OCI-LY1 (cell line): ENCODE data around the gene LEF1.

Experiments
- H2AFZ ChIP-seq: fragments of 200-600 bp; sonication (generic), shearing (Covaris generic); 2 replicates; pipeline ENCODE4 v1.6.0; 2014; ENCODE audit warnings: antibody characterized with exemption, mild to moderate bottlenecking, low read length
- H3F3A ChIP-seq: fragments of 200-600 bp; sonication (generic), shearing (Covaris generic); 2 replicates; pipeline ENCODE4 v1.6.0; 2014; ENCODE audit warnings: mild to moderate bottlenecking, antibody characterized with exemption, low read length, moderate library complexity; ENCODE audit not compliant: insufficient read depth
- H3K27ac ChIP-seq: fragments of 200-600 bp; sonication (generic); 2 replicates; pipeline ENCODE4 v1.5.1; 2014; ENCODE audit warnings: low read length, mixed run types, mild to moderate bottlenecking, low read depth; ENCODE audit not compliant: poor library complexity, severe bottlenecking
- H3K27me3 ChIP-seq: fragments of 200-600 bp; sonication (generic); 2 replicates; pipeline ENCODE4 v1.6.0; 2014; ENCODE audit warnings: antibody characterized with exemption, mild to moderate bottlenecking, low read length, moderate library complexity; ENCODE audit not compliant: insufficient read depth
- H3K36me3 ChIP-seq: fragments of 200-600 bp; sonication (generic); 2 replicates; pipeline ENCODE4 v1.6.1; 2014; ENCODE audit warnings: mild to moderate bottlenecking, antibody characterized with exemption, low read length, moderate library complexity, mixed read lengths; ENCODE audit not compliant: insufficient read depth
- H3K4me1 ChIP-seq: fragments of 200-600 bp; sonication (generic); 2 replicates; pipeline ENCODE4 v1.5.1; 2014; ENCODE audit warnings: mild to moderate bottlenecking, low read length, moderate library complexity; ENCODE audit not compliant: insufficient read depth, severe bottlenecking
- H3K4me2 ChIP-seq: fragments of 200-600 bp; sonication (generic), shearing (Covaris generic); 2 replicates; pipeline ENCODE4 v1.6.1; 2014; ENCODE audit warnings: low read length
- H3K4me3 ChIP-seq: fragments of 200-600 bp; sonication (generic); 2 replicates; pipeline ENCODE4 v1.5.1; 2014; ENCODE audit warnings: low read length, low read depth, mild to moderate bottlenecking, mixed read lengths; ENCODE audit not compliant: poor library complexity, severe bottlenecking
- H3K79me2 ChIP-seq: fragments of 200-600 bp; shearing (Covaris generic); 2 replicates; pipeline ENCODE4 v1.6.1; 2016; ENCODE audit warnings: mixed run types, low read length, mixed read lengths; ENCODE audit not compliant: insufficient read depth
- H3K9ac ChIP-seq: fragments of 200-600 bp; sonication (generic), shearing (Covaris generic); 2 replicates; pipeline ENCODE4 v1.6.1; 2014; ENCODE audit warnings: mild to moderate bottlenecking, low read length, mixed read lengths
- H3K9me2 ChIP-seq: fragments of 200-600 bp; sonication (generic), shearing (Covaris generic); 2 replicates; pipeline ENCODE4 v1.6.1; 2014; ENCODE audit warnings: low read depth, mild to moderate bottlenecking, low read length, mixed read lengths
- H3K9me3 ChIP-seq: fragments of 200-600 bp; shearing (Covaris generic); 2 replicates; pipeline ENCODE4 v1.6.1; 2014; ENCODE audit warnings: low read length, mixed read lengths
- H4K20me1 ChIP-seq: fragments of 200-600 bp; sonication (generic), shearing (Covaris generic); 2 replicates; pipeline ENCODE4 v1.6.0; 2016; ENCODE audit warnings: mild to moderate bottlenecking, low read length; ENCODE audit not compliant: insufficient read depth
- EZH2 ChIP-seq: fragments of 200-600 bp; sonication (generic), shearing (Covaris generic); IDR thresholded peaks from 2 replicates; pipeline ENCODE4 v1.8.0; 2017; ENCODE audit warnings: borderline replicate concordance, mixed run types, mild to moderate bottlenecking, antibody characterized with exemption, low read length, moderate library complexity, mixed read lengths
- TF ChIP-seq, protein P1 (sequence below): fragments of 200-600 bp; sonication (generic), shearing (Covaris generic); IDR thresholded peaks from 2 replicates; pipeline ENCODE4 v1.5.1; 2017; ENCODE audit warnings: mild to moderate bottlenecking, antibody characterized with exemption, low read length, moderate library complexity, mixed read lengths

Gene LEF1

DNA sequence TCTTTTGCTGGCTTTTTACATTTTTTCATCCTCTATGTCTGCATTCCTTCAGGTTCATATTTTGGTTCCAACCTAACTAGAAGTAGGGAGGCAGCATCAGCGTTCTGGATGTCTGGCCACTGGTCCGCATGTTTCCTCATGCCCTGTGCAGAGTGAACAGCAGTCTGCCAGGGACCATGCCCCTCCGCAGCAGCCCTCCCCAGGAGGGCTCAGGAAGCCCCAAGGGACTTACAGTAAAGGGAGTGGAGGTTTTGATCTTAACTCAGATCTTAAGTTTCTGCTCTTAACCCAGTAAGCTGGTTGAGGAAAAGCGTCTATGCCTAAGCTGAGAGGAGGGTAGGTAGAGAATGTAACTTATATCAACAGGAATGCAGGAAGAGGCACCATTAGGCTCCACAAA lies 45.0 kb upstream of the LEF1 start:
- no peaks in the 10 kb centered on the region; the same call in 1 of the 2 replicates for H3K27me3 ChIP-seq
- no peak overlapping the region for H3K4me3 ChIP-seq
- no peaks in the 10 kb centered on the region for H3K79me2 ChIP-seq
- no peak overlapping the region for H3K27ac ChIP-seq
- no peaks in the 10 kb centered on the region for H3F3A ChIP-seq
- H3K9me2 ChIP-seq = no peaks in the 10 kb centered on the region
- no peak overlapping the region for H3K4me2 ChIP-seq
- H3K9me3 ChIP-seq = no peaks in the 10 kb centered on the region
- TF ChIP-seq EZH2 = no peak
- TF ChIP-seq, protein P1, sequence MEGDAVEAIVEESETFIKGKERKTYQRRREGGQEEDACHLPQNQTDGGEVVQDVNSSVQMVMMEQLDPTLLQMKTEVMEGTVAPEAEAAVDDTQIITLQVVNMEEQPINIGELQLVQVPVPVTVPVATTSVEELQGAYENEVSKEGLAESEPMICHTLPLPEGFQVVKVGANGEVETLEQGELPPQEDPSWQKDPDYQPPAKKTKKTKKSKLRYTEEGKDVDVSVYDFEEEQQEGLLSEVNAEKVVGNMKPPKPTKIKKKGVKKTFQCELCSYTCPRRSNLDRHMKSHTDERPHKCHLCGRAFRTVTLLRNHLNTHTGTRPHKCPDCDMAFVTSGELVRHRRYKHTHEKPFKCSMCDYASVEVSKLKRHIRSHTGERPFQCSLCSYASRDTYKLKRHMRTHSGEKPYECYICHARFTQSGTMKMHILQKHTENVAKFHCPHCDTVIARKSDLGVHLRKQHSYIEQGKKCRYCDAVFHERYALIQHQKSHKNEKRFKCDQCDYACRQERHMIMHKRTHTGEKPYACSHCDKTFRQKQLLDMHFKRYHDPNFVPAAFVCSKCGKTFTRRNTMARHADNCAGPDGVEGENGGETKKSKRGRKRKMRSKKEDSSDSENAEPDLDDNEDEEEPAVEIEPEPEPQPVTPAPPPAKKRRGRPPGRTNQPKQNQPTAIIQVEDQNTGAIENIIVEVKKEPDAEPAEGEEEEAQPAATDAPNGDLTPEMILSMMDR = no peak
- H2AFZ ChIP-seq = no peak overlapping the region
- H4K20me1 ChIP-seq = no peaks in the 10 kb centered on the region
- no peak overlapping the region for H3K9ac ChIP-seq
- no peaks in the 10 kb centered on the region for H3K36me3 ChIP-seq
- H3K4me1 ChIP-seq = no peaks in the 10 kb centered on the region

DNA sequence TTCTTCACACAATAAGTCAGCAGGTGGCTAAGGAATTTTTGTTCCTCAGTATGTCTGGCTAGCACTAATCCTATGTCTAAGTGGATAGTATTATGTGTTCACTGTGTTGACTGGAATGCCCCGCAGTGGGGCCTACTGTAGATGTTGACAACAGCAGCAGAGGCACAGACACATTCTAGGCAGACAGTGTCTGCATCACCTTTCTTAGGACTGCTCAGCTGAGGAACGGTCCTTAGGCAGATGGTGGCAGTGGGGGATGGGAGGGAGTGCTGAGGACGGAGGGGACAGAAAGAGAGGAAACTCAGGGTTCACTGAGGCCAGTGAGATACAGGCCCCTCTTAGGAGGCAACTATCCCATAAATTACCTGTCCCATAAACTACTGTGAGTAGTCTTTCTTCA lies 44.6 kb upstream of the LEF1 start:
- no peak overlapping the region for H2AFZ ChIP-seq
- no peaks in the 10 kb centered on the region for H3K79me2 ChIP-seq
- no peaks in the 10 kb centered on the region for H3F3A ChIP-seq
- no peak overlapping the region for H3K27ac ChIP-seq
- TF ChIP-seq, protein P1 = no peak
- no peak for TF ChIP-seq EZH2
- H3K4me2 ChIP-seq = no peak overlapping the region
- H4K20me1 ChIP-seq = no peaks in the 10 kb centered on the region
- H3K4me3 ChIP-seq = no peak overlapping the region
- H3K9me3 ChIP-seq = no peaks in the 10 kb centered on the region
- no peaks in the 10 kb centered on the region for H3K36me3 ChIP-seq
- H3K9ac ChIP-seq = no peak overlapping the region
- no peaks in the 10 kb centered on the region for H3K9me2 ChIP-seq
- no peaks in the 10 kb centered on the region; the same call in 1 of the 2 replicates for H3K27me3 ChIP-seq
- no peaks in the 10 kb centered on the region for H3K4me1 ChIP-seq

DNA sequence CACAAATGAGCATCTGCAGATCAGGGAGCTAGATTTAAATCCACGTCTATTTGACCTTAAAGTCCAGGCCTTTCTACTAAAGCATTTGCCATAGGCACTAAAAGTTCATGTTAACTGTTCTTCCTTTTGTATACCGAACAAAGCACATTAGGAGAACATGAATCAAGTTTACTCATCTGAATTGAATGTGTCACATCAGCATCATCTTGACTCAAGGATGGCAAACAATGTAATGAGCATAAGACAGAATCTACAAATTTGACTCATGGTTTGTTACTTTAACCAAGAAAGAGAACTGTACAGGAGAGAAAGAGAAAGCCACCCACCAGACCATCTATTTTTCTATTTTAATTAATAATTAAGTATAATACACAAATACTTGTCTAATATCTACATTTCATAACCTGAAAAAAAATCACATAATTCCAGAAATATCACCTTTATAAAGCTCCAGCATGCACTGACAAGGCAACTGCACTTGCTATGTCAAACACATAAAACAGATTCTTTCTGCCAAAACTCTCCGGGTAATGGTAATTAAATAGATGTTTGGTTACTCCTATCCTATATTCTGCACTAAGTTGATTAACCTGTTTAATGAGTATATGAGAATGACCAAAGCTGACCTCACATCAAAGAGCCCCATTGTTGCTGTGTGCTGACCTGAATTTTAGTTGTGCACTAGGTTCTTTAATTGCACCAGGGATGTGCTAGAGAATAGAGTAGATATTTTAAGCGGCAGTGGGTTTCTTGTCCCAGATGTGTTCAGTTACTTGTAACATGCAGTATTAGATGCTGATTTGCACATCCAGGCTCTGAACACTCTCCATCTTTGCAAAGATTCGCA lies 42.5 kb upstream of the LEF1 start:
- H3K36me3 ChIP-seq = no peaks in the 10 kb centered on the region
- no peaks in the 10 kb centered on the region for H3K4me1 ChIP-seq
- TF ChIP-seq, protein P1 = no peak
- TF ChIP-seq EZH2 = no peak
- H3K27ac ChIP-seq = no peak overlapping the region
- H2AFZ ChIP-seq = no peak overlapping the region
- H3K4me2 ChIP-seq = no peak overlapping the region
- H3K9me2 ChIP-seq = no peaks in the 10 kb centered on the region
- no peaks in the 10 kb centered on the region; the same call in 1 of the 2 replicates for H3K27me3 ChIP-seq
- no peak overlapping the region for H3K4me3 ChIP-seq
- H3F3A ChIP-seq = no peaks in the 10 kb centered on the region
- no peaks in the 10 kb centered on the region for H3K79me2 ChIP-seq
- H3K9me3 ChIP-seq = no peaks in the 10 kb centered on the region
- H3K9ac ChIP-seq = no peak overlapping the region
- no peaks in the 10 kb centered on the region for H4K20me1 ChIP-seq
